Activated CD8-positive, alpha-beta T cell treated with anti-CD3 and anti-CD28 coated beads for 36 hours (primary cell): ENCODE results near the gene SERPING1. TPM values are rescaled to one million over a fixed set of nuclear protein-coding genes. Genes with fewer than 3 reads are reported as not detected.

ENCODE experiments used
- ATAC-seq: fragments of 200-7000 bp; cut with Tn5 transposase; one replicate; pipeline ENCODE4 v1.10.0; 2021; ENCODE audit warnings: mild to moderate bottlenecking, moderate library complexity
- CTCF ChIA-PET: fragments of 350-600 bp; sonication (Branson Sonifier 250); formaldehyde crosslinking; loops from one replicate; lab custom pipeline; 2021; ENCODE audit warnings: antibody characterized with exemption; lab: Charles Lee
- POLR2A ChIA-PET: fragments of 350-600 bp; sonication (Branson Sonifier 250); formaldehyde crosslinking; loops from one replicate; lab custom pipeline; 2021; ENCODE audit warnings: antibody characterized with exemption; lab: Charles Lee
- DNase-seq: peaks from one replicate; pipeline ENCODE4 v3.0.0-alpha.2; 2020
- H3K27ac Mint-ChIP-seq: one replicate; pipeline ENCODE4 v1.8.0; 2021; ENCODE audit warnings: mild to moderate bottlenecking, mixed read lengths
- H3K27me3 Mint-ChIP-seq: one replicate; pipeline ENCODE4 v1.8.0; 2021; ENCODE audit warnings: mixed read lengths
- H3K36me3 Mint-ChIP-seq: one replicate; pipeline ENCODE4 v1.8.0; 2021; ENCODE audit warnings: low read depth, mixed read lengths
- H3K4me1 Mint-ChIP-seq: one replicate; pipeline ENCODE4 v1.8.0; 2021; ENCODE audit warnings: low read depth, mixed read lengths
- H3K4me3 Mint-ChIP-seq: one replicate; pipeline ENCODE4 v1.8.0; 2021; ENCODE audit warnings: mild to moderate bottlenecking, moderate library complexity, mixed read lengths
- H3K9me3 Mint-ChIP-seq: one replicate; pipeline ENCODE4 v1.8.0; 2021; ENCODE audit warnings: mixed read lengths
- CTCF ChIP-seq: fragments of 200-600 bp; IDR thresholded peaks from one replicate; pipeline ENCODE4 v1.8.0; 2022; ENCODE audit warnings: antibody characterized with exemption, mild to moderate bottlenecking
- intact Hi-C: fragments of 100-400 bp; cut with micrococcal nuclease; formaldehyde crosslinking; loops from one replicate; pipeline ENCODE4 v1.10.0; 2022
- total RNA-seq, 2 experiments: library from RNA; stranded (reverse); gene quantifications; one replicate each; pipeline ENCODE4 v1.2.3, GENCODE V29; 2021

Gene SERPING1
- total RNA-seq, 2 experiments from 2014 or later, result not detected

- Mint-ChIP-seq H3K27ac (peak overlapping the region; percentile 98), H3K27me3 (no peaks in the 10 kb centered on the region), H3K4me1 (peaks cover 39% of the 10 kb centered on the region), H3K36me3 (peaks cover 25% of the 10 kb centered on the region), H3K4me3 (peak overlapping the region; percentile 89), H3K9me3 (no peaks in the 10 kb centered on the region)
- ChIA-PET POLR2A (interaction anchor here (0.8 to 3.1 kb wide), 8 partner anchors 9 to 140 kb away, joined by 3 to 33 read pairs (median 4); partner anchors contain the start of gene CLP1), CTCF (interaction anchor here (0.7 to 9.6 kb wide), 5 partner anchors 40 to 78 kb away, joined by 3 to 346 read pairs (median 7); no protein-coding TSS in a partner anchor)
- DNase-seq (peak; percentile 44), ATAC-seq (peak; percentile 47)
- no peak for TF ChIP-seq CTCF
- intact Hi-C loops, result no loop called here
These were observed 31.2 kb upstream of the SERPING1 start for GRCh38 chr11:57566005-57566904.

- intact Hi-C loops, result no loop called here
- DNase-seq (peak; percentile 49), ATAC-seq (peak; percentile 1)
- CTCF ChIA-PET, result interaction anchor here (0.9 to 9.6 kb wide), 19 partner anchors 14 to 233 kb away, joined by 3 to 346 read pairs (median 6); partner anchors contain the start of gene SELENOH
- Mint-ChIP-seq H3K36me3 (peaks cover 25% of the 10 kb centered on the region), H3K4me3 (peak overlapping the region; percentile 89), H3K27me3 (no peaks in the 10 kb centered on the region), H3K9me3 (no peaks in the 10 kb centered on the region), H3K4me1 (peaks cover 39% of the 10 kb centered on the region), H3K27ac (peak overlapping the region; percentile 98)
- TF ChIP-seq CTCF, result no peak
- POLR2A ChIA-PET, result interaction anchor here (0.8 to 3.1 kb wide), 13 partner anchors 9 to 174 kb away, joined by 3 to 33 read pairs (median 5); partner anchors contain the start of genes MED19 and SELENOH
These were observed 30.5 kb upstream of the SERPING1 start for GRCh38 chr11:57566905-57567514.

GRCh38 chr11:57567515-57568329, 29.8 kb upstream of the SERPING1 start, which contains the start of gene UBE2L6:
Gene UBE2L6, minus strand, starts transcription at chr11:57567672. Its CDS starts 61 bp downstream, at chr11:57567611.
- intact Hi-C loops, result loop anchor here (1.0 kb wide), 1 partner anchor 74 kb away; no protein-coding TSS in a partner anchor
- ATAC-seq, result peak; percentile 82
- H3K27ac Mint-ChIP-seq, result peak within 1 kb of the TSS; percentile 98
- H3K9me3 Mint-ChIP-seq, result no peaks in the 10 kb centered on the region
- no peak for TF ChIP-seq CTCF
- peaks cover 24% of the 10 kb centered on the region for H3K36me3 Mint-ChIP-seq
- peak; percentile 74 for DNase-seq
- CTCF ChIA-PET, result interaction anchor here (0.6 to 9.6 kb wide), 26 partner anchors 12 to 234 kb away, joined by 3 to 346 read pairs (median 5); partner anchors contain the start of gene SELENOH
- POLR2A ChIA-PET, result interaction anchor here (0.8 to 3.1 kb wide), 19 partner anchors 10 to 174 kb away, joined by 3 to 33 read pairs (median 4); partner anchors contain the start of genes MED19 and SELENOH
- no peaks in the 10 kb centered on the region for H3K27me3 Mint-ChIP-seq
- peaks cover 35% of the 10 kb centered on the region for H3K4me1 Mint-ChIP-seq
- peak within 1 kb of the TSS; percentile 89 for H3K4me3 Mint-ChIP-seq

- peaks cover 22% of the 10 kb centered on the region for H3K36me3 Mint-ChIP-seq
- CTCF ChIA-PET, result interaction anchor here (0.6 to 9.6 kb wide), 26 partner anchors 16 to 232 kb away, joined by 3 to 346 read pairs (median 5); partner anchors contain the start of gene SELENOH
- no peaks in the 10 kb centered on the region for H3K9me3 Mint-ChIP-seq
- H3K4me1 Mint-ChIP-seq, result peaks cover 33% of the 10 kb centered on the region
- POLR2A ChIA-PET, result interaction anchor here (0.5 to 3.1 kb wide), 18 partner anchors 10 to 1044 kb away, joined by 3 to 33 read pairs (median 4); partner anchors contain the start of gene MED19
- peak overlapping the region; percentile 95 for H3K27ac Mint-ChIP-seq
- ATAC-seq (no peak), DNase-seq (peak; percentile 95)
- H3K27me3 Mint-ChIP-seq, result no peaks in the 10 kb centered on the region
- peak overlapping the region; percentile 89 for H3K4me3 Mint-ChIP-seq
- intact Hi-C loops, result loop anchor here (1.0 kb wide), 1 partner anchor 73 kb away; no protein-coding TSS in a partner anchor
- TF ChIP-seq CTCF, result peak; percentile 92
These were observed 29.1 kb upstream of the SERPING1 start for GRCh38 chr11:57568330-57568766.
